Activated CD4-positive, alpha-beta T cell treated with anti-CD3 and anti-CD28 coated beads for 4 hours (primary cell): ENCODE results near the gene HINFP.
A peak's percentile ranks its signal among the peaks of the same experiment; 100 is the strongest.

Source experiments
- DNase-seq, 2 donors: peaks; one replicate each; pipeline ENCODE4 v3.0.0-alpha.2; 2020

The HINFP gene

GRCh38 chr11:119121008-119121810 is at the start of gene HINFP:
TSS of gene HINFP (plus strand) at chr11:119121580. CDS start at chr11:119126945, 5,365 bp downstream.
- DNase-seq = peak; percentile 100

GRCh38 chr11:119077839-119078238 is 43.5 kb upstream of the HINFP start:
- DNase-seq = no peak

- DNase-seq = no peak
Measured at GRCh38 chr11:119078675-119079420, 42.5 kb upstream of the HINFP start.

- no peak for DNase-seq
Measured at GRCh38 chr11:119081682-119082260, 39.6 kb upstream of the HINFP start.

- DNase-seq = peak; percentile 86 to 89
Measured at GRCh38 chr11:119084663-119085436, 36.5 kb upstream of the HINFP start, which contains the start of gene HMBS. TSS of gene HMBS (plus strand) at chr11:119084881. CDS start at chr11:119085034, 153 bp downstream.

- DNase-seq = peak; percentile 50 to 53
Measured at GRCh38 chr11:119085437-119085847, 35.9 kb upstream of the HINFP start.

- no peak for DNase-seq
Measured at GRCh38 chr11:119087123-119087522, 34.3 kb upstream of the HINFP start.

- no peak for DNase-seq
Measured at GRCh38 chr11:119087747-119088241, 33.6 kb upstream of the HINFP start.

- DNase-seq = no peak
Measured at GRCh38 chr11:119088406-119088805, 33.0 kb upstream of the HINFP start.

GRCh38 chr11:119089319-119089718 is 32.1 kb upstream of the HINFP start:
- DNase-seq = no peak

GRCh38 chr11:119091178-119091577 is 30.2 kb upstream of the HINFP start:
- no peak for DNase-seq

GRCh38 chr11:119091966-119092879 is 29.2 kb upstream of the HINFP start:
- no peak for DNase-seq

- no peak for DNase-seq
Measured at GRCh38 chr11:119092880-119093842, 28.2 kb upstream of the HINFP start.

- peak; percentile 45 to 58 for DNase-seq
Measured at GRCh38 chr11:119093942-119094815, 27.2 kb upstream of the HINFP start.

- peak in 1 of 2 donors; percentile 46 for DNase-seq
Measured at GRCh38 chr11:119094816-119095065, 26.6 kb upstream of the HINFP start.

GRCh38 chr11:119095066-119095880 is 26.1 kb upstream of the HINFP start:
- peak; percentile 99 for DNase-seq

- DNase-seq = no peak
Measured at GRCh38 chr11:119099711-119100110, 21.7 kb upstream of the HINFP start.

GRCh38 chr11:119100246-119100970 is 21.0 kb upstream of the HINFP start:
- no peak for DNase-seq
